ENCODE results near the gene IARS2.

The IARS2 gene

GRCh38 chr1:220127076-220127475 lies 33.1 kb downstream of the IARS2 start:
- in situ Hi-C loops (cut with MboI; ENCODE audit: low pct_unique_long_range_greater_than_20kb, low sequenced_read_pairs, unreplicated experiment), result no loop called here
- DNase-seq (ENCODE audit: low spot score), result no peak

GRCh38 chr1:220129479-220130210 lies 35.7 kb downstream of the IARS2 start:
- no peak for TF ChIP-seq CTCF (IDR thresholded peaks at IDR 0.05; ENCODE audit: extremely low read depth, insufficient read depth, missing control alignments)
- in situ Hi-C loops (cut with MboI; ENCODE audit: low pct_unique_long_range_greater_than_20kb, low sequenced_read_pairs, unreplicated experiment), result no loop called here
- no peak for DNase-seq (ENCODE audit: low spot score)

More at GRCh38 chr1:220127076-220127475, 33.1 kb downstream of the IARS2 start:
- no peak for TF ChIP-seq CTCF (IDR thresholded peaks at IDR 0.05; ENCODE audit: extremely low read depth, insufficient read depth, missing control alignments)

GRCh38 chr1:220135755-220136154 lies 41.8 kb downstream of the IARS2 start:
- no peak for DNase-seq (ENCODE audit: low spot score)
- in situ Hi-C loops (cut with MboI; ENCODE audit: low pct_unique_long_range_greater_than_20kb, low sequenced_read_pairs, unreplicated experiment), result no loop called here
- no peak for TF ChIP-seq CTCF (IDR thresholded peaks at IDR 0.05; ENCODE audit: extremely low read depth, insufficient read depth, missing control alignments)

- in situ Hi-C loops (cut with MboI; ENCODE audit: low pct_unique_long_range_greater_than_20kb, low sequenced_read_pairs, unreplicated experiment), result no loop called here
- no peak for DNase-seq (ENCODE audit: low spot score)
- no peak for TF ChIP-seq CTCF (IDR thresholded peaks at IDR 0.05; ENCODE audit: extremely low read depth, insufficient read depth, missing control alignments)
Measured at GRCh38 chr1:220137019-220137786, 43.3 kb downstream of the IARS2 start.

- DNase-seq (ENCODE audit: low spot score), result no peak
- in situ Hi-C loops (cut with MboI; ENCODE audit: low pct_unique_long_range_greater_than_20kb, low sequenced_read_pairs, unreplicated experiment), result no loop called here
- TF ChIP-seq CTCF (IDR thresholded peaks at IDR 0.05; ENCODE audit: extremely low read depth, insufficient read depth, missing control alignments), result no peak
Measured at GRCh38 chr1:220139966-220140365, 46.0 kb downstream of the IARS2 start.

GRCh38 chr1:220144051-220144450 lies 50.1 kb downstream of the IARS2 start:
- DNase-seq (ENCODE audit: low spot score), result no peak
- in situ Hi-C loops (cut with MboI; ENCODE audit: low pct_unique_long_range_greater_than_20kb, low sequenced_read_pairs, unreplicated experiment), result no loop called here
- no peak for TF ChIP-seq CTCF (IDR thresholded peaks at IDR 0.05; ENCODE audit: extremely low read depth, insufficient read depth, missing control alignments)
